ENCODE data around the gene LIPT2.
A peak's percentile ranks its signal among the peaks of the same experiment; 100 is the strongest.
"Not testable (repeated sequence)": the region's sequence is repeated elsewhere in the genome, so short reads cannot be mapped to it uniquely, and the experiment has no call there.

Gene LIPT2

GRCh38 chr11:74517592-74517991, 24.1 kb upstream of the LIPT2 start:
- DNase-seq; H2BK120ac ChIP-seq (ENCODE audit: insufficient read depth, low read length, poor library complexity); H4K8ac ChIP-seq (ENCODE audit: low read depth, low read length); H3K27ac ChIP-seq (ENCODE audit: low read depth, low read length); H3K79me2 ChIP-seq (ENCODE audit: control insufficient read depth, insufficient read depth, low read length, poor library complexity); H3K14ac ChIP-seq (ENCODE audit: low read length); H3K36me3 ChIP-seq (ENCODE audit: control insufficient read depth in 1 of 2, insufficient read depth in 2 of 2, low read length in 2 of 2); H3K4me1 ChIP-seq (ENCODE audit: control insufficient read depth in 1 of 2, insufficient read depth in 2 of 2, low read length in 2 of 2); H2AK5ac ChIP-seq (ENCODE audit: low read length); H3K79me1 ChIP-seq (ENCODE audit: low read length); H2AFZ ChIP-seq (ENCODE audit: insufficient read depth, low read length, poor library complexity); H4K91ac ChIP-seq (ENCODE audit: low read depth, low read length); H2BK5ac ChIP-seq (ENCODE audit: low read depth, low read length, poor library complexity); H3K4ac ChIP-seq (ENCODE audit: low read depth, low read length); H3K23ac ChIP-seq (ENCODE audit: low read length); H3K27me3 ChIP-seq (ENCODE audit: insufficient read depth, low read length); H2BK12ac ChIP-seq (ENCODE audit: low read length); H3K4me2 ChIP-seq (ENCODE audit: low read length); H4K12ac ChIP-seq (ENCODE audit: low read depth, low read length); H3K9ac ChIP-seq (ENCODE audit: low read length); H3K18ac ChIP-seq (ENCODE audit: low read length); H3K9me3 ChIP-seq (ENCODE audit: insufficient read depth, low read depth, low read length); H3K4me3 ChIP-seq (ENCODE audit: low read depth, low read length): not testable (repeated sequence)
- no CpG with 5 or more reads among the region's 6 CpGs for WGBS (ENCODE audit: extremely low coverage, insufficient coverage, insufficient read length)

- Histone ChIP-seq H2AFZ (ENCODE audit: insufficient read depth, low read length, poor library complexity) (no peak overlapping the region), H2AK5ac (ENCODE audit: low read length) (no peak overlapping the region), H4K8ac (ENCODE audit: low read depth, low read length) (no peak overlapping the region), H3K18ac (ENCODE audit: low read length) (no peak overlapping the region), H4K12ac (ENCODE audit: low read depth, low read length) (no peak overlapping the region), H3K4ac (ENCODE audit: low read depth, low read length) (no peak overlapping the region), H3K27ac (ENCODE audit: low read depth, low read length) (no peak overlapping the region), H3K4me2 (ENCODE audit: low read length) (no peak overlapping the region), H3K4me3 (ENCODE audit: low read depth, low read length) (no peak overlapping the region), H2BK120ac (ENCODE audit: insufficient read depth, low read length, poor library complexity) (no peak overlapping the region), H3K9me3 (ENCODE audit: insufficient read depth, low read depth, low read length) (peaks cover 2% of the 10 kb centered on the region), H3K14ac (ENCODE audit: low read length) (no peak overlapping the region), H4K91ac (ENCODE audit: low read depth, low read length) (no peak overlapping the region), H3K79me1 (ENCODE audit: low read length) (peaks cover 3% of the 10 kb centered on the region), H3K79me2 (ENCODE audit: control insufficient read depth, insufficient read depth, low read length, poor library complexity) (no peaks in the 10 kb centered on the region), H3K36me3 (ENCODE audit: control insufficient read depth in 1 of 2, insufficient read depth in 2 of 2, low read length in 2 of 2) (no peaks in the 10 kb centered on the region), H3K27me3 (ENCODE audit: insufficient read depth, low read length) (no peaks in the 10 kb centered on the region), H3K23ac (ENCODE audit: low read length) (no peak overlapping the region), H3K9ac (ENCODE audit: low read length) (no peak overlapping the region), H2BK12ac (ENCODE audit: low read length) (no peak overlapping the region), H2BK5ac (ENCODE audit: low read depth, low read length, poor library complexity) (no peak overlapping the region), H3K4me1 (ENCODE audit: control insufficient read depth in 1 of 2, insufficient read depth in 2 of 2, low read length in 2 of 2) (peaks cover 4 to 5% of the 10 kb centered on the region in 2 experiments)
- WGBS (ENCODE audit: extremely low coverage, insufficient coverage, insufficient read length), result no CpG with 5 or more reads among the region's 2 CpGs
- no peak for DNase-seq
These were observed 14.1 kb upstream of the LIPT2 start for GRCh38 chr11:74507582-74507981.

DNA sequence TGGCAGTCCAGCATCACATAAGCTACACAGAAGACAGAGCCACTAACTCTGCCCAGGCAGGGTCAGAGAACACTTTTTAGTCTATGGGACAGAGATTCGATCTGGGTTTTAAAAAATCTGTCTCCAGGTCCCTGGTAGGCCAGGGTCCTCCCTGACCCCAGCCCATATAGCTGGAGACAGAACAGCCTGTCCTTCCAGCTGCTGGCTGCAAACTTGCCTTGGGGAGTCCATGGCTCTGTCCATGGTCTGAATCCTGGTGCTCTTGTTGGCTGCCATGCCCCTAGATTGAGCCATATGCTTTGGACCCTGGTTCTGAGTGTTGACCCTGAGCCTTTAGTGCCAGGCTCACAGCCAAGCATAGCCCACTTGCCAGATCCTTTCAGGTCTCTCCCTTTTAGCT, 13.3 kb upstream of the LIPT2 start:
- Histone ChIP-seq H3K9me3 (ENCODE audit: insufficient read depth, low read depth, low read length) (peaks cover 2% of the 10 kb centered on the region), H3K4me1 (ENCODE audit: control insufficient read depth in 1 of 2, insufficient read depth in 2 of 2, low read length in 2 of 2) (peaks cover 4 to 5% of the 10 kb centered on the region in 2 experiments)

GRCh38 chr11:74505911-74506310, 12.4 kb upstream of the LIPT2 start:
- H3K27ac ChIP-seq (ENCODE audit: low read depth, low read length), result no peak overlapping the region
- DNase-seq, result no peak

More for the DNA sequence above, 13.3 kb upstream of the LIPT2 start:
- H4K91ac ChIP-seq (ENCODE audit: low read depth, low read length), result no peak overlapping the region
- no peak overlapping the region for H2BK12ac ChIP-seq (ENCODE audit: low read length)
- H3K4me3 ChIP-seq (ENCODE audit: low read depth, low read length), result no peak overlapping the region
- no peak overlapping the region for H2AK5ac ChIP-seq (ENCODE audit: low read length)
- no peak for DNase-seq
- no CpG with 5 or more reads among the region's 1 CpG for WGBS (ENCODE audit: extremely low coverage, insufficient coverage, insufficient read length)
- H2BK120ac ChIP-seq (ENCODE audit: insufficient read depth, low read length, poor library complexity), result no peak overlapping the region
- H3K4me2 ChIP-seq (ENCODE audit: low read length), result no peak overlapping the region
- no peak overlapping the region for H3K14ac ChIP-seq (ENCODE audit: low read length)
- no peak overlapping the region for H3K27ac ChIP-seq (ENCODE audit: low read depth, low read length)
- no peak overlapping the region for H4K8ac ChIP-seq (ENCODE audit: low read depth, low read length)
- H3K79me2 ChIP-seq (ENCODE audit: control insufficient read depth, insufficient read depth, low read length, poor library complexity), result no peaks in the 10 kb centered on the region
- H4K12ac ChIP-seq (ENCODE audit: low read depth, low read length), result no peak overlapping the region
- no peak overlapping the region for H2AFZ ChIP-seq (ENCODE audit: insufficient read depth, low read length, poor library complexity)
- H2BK5ac ChIP-seq (ENCODE audit: low read depth, low read length, poor library complexity), result no peak overlapping the region
- no peak overlapping the region for H3K9ac ChIP-seq (ENCODE audit: low read length)
- H3K4ac ChIP-seq (ENCODE audit: low read depth, low read length), result no peak overlapping the region
- H3K18ac ChIP-seq (ENCODE audit: low read length), result no peak overlapping the region
- H3K23ac ChIP-seq (ENCODE audit: low read length), result no peak overlapping the region
- no peaks in the 10 kb centered on the region for H3K27me3 ChIP-seq (ENCODE audit: insufficient read depth, low read length)
- no peaks in the 10 kb centered on the region for H3K36me3 ChIP-seq (ENCODE audit: control insufficient read depth in 1 of 2, insufficient read depth in 2 of 2, low read length in 2 of 2)
- peaks cover 3% of the 10 kb centered on the region for H3K79me1 ChIP-seq (ENCODE audit: low read length)

More at GRCh38 chr11:74505911-74506310, 12.4 kb upstream of the LIPT2 start:
- peaks cover 2% of the 10 kb centered on the region for H3K9me3 ChIP-seq (ENCODE audit: insufficient read depth, low read depth, low read length)
- H4K8ac ChIP-seq (ENCODE audit: low read depth, low read length), result no peak overlapping the region
- H4K91ac ChIP-seq (ENCODE audit: low read depth, low read length), result no peak overlapping the region
- H3K9ac ChIP-seq (ENCODE audit: low read length), result no peak overlapping the region
- WGBS (ENCODE audit: extremely low coverage, insufficient coverage, insufficient read length), result no CpG with 5 or more reads among the region's 4 CpGs
- H3K27me3 ChIP-seq (ENCODE audit: insufficient read depth, low read length), result no peaks in the 10 kb centered on the region
- H3K79me2 ChIP-seq (ENCODE audit: control insufficient read depth, insufficient read depth, low read length, poor library complexity), result no peaks in the 10 kb centered on the region
- H2AK5ac ChIP-seq (ENCODE audit: low read length), result no peak overlapping the region
- H3K14ac ChIP-seq (ENCODE audit: low read length), result no peak overlapping the region
- no peak overlapping the region for H3K23ac ChIP-seq (ENCODE audit: low read length)
- H2BK12ac ChIP-seq (ENCODE audit: low read length), result no peak overlapping the region
- no peak overlapping the region for H3K4me2 ChIP-seq (ENCODE audit: low read length)
- H2BK120ac ChIP-seq (ENCODE audit: insufficient read depth, low read length, poor library complexity), result peak overlapping the region; percentile 46
- no peaks in the 10 kb centered on the region for H3K36me3 ChIP-seq (ENCODE audit: control insufficient read depth in 1 of 2, insufficient read depth in 2 of 2, low read length in 2 of 2)
- H3K79me1 ChIP-seq (ENCODE audit: low read length), result peaks cover 3% of the 10 kb centered on the region
- H4K12ac ChIP-seq (ENCODE audit: low read depth, low read length), result no peak overlapping the region
- H3K4ac ChIP-seq (ENCODE audit: low read depth, low read length), result no peak overlapping the region
- no peak overlapping the region for H2AFZ ChIP-seq (ENCODE audit: insufficient read depth, low read length, poor library complexity)
- H2BK5ac ChIP-seq (ENCODE audit: low read depth, low read length, poor library complexity), result no peak overlapping the region
- H3K4me3 ChIP-seq (ENCODE audit: low read depth, low read length), result no peak overlapping the region
- peaks cover 0 to 2% of the 10 kb centered on the region in 2 experiments for H3K4me1 ChIP-seq (ENCODE audit: control insufficient read depth in 1 of 2, insufficient read depth in 2 of 2, low read length in 2 of 2)
- no peak overlapping the region for H3K18ac ChIP-seq (ENCODE audit: low read length)

Data from trophoblast cell (in vitro differentiated cells and primary cell).